B cell (primary cell): ENCODE measurements around the gene GALC. TPM values are rescaled to one million over a fixed set of nuclear protein-coding genes. Genes with fewer than 3 reads are reported as not detected.

Source experiments
- ATAC-seq: fragments of 200-7000 bp; cut with Tn5 transposase; one replicate; pipeline ENCODE4 v1.10.0; 2021; ENCODE audit warnings: low read depth, mild to moderate bottlenecking, moderate number of reproducible peaks, moderate library complexity
- CTCF ChIA-PET: fragments of 350-600 bp; sonication (Branson Sonifier 250); formaldehyde crosslinking; loops from one replicate; lab custom pipeline; 2021; ENCODE audit warnings: antibody characterized with exemption, inconsistent platforms; lab: Charles Lee
- POLR2A ChIA-PET: fragments of 350-600 bp; sonication (Branson Sonifier 250); formaldehyde crosslinking; loops from one replicate; lab custom pipeline; 2021; ENCODE audit warnings: antibody characterized with exemption; lab: Charles Lee
- DNase-seq: peaks from one replicate; pipeline ENCODE4 v3.0.0; 2013
- H2AFZ ChIP-seq: 2 replicates; pipeline ENCODE4 v1.6.1; 2012; ENCODE audit warnings: mild to moderate bottlenecking, low read depth, low read length; ENCODE audit not compliant: insufficient read depth, poor library complexity, severe bottlenecking
- H3K27ac ChIP-seq, 2 donors: 1 replicate in 1 of 2; 2 replicates in 1 of 2; pipeline ENCODE4 v1.5.1; 2012 to 2013; ENCODE audit warnings: low read length in 2 of 2, mild to moderate bottlenecking in 2 of 2, moderate library complexity in 1 of 2
- H3K27me3 ChIP-seq, 4 experiments: fragments of 200-600 bp in 1 of 4; sonication (generic) in 1 of 4; replicated peaks in 1 of 4; 1 replicate in 2 of 4; 2 replicates in 2 of 4; pipeline versions ENCODE4 v1.6.1 to v1.7.0; 2013 to 2016; ENCODE audit warnings: low read length in 3 of 4, mild to moderate bottlenecking in 2 of 4, mixed read lengths in 1 of 4, moderate library complexity in 1 of 4; ENCODE audit not compliant: insufficient read depth in 4 of 4, control insufficient read depth in 3 of 4; ENCODE audit errors: control extremely low read depth in 1 of 4
- H3K36me3 ChIP-seq, 2 experiments: replicated peaks in 1 of 2; 1 replicate in 1 of 2; 2 replicates in 1 of 2; pipeline versions ENCODE4 v1.6.1 to v1.7.1; 2013; ENCODE audit warnings: low read length in 1 of 2; ENCODE audit not compliant: insufficient read depth in 2 of 2, control insufficient read depth in 1 of 2; ENCODE audit errors: control extremely low read depth in 1 of 2, extremely low read depth in 1 of 2
- H3K4me1 ChIP-seq, 2 donors: fragments of 200-600 bp in 1 of 2; sonication (generic) in 1 of 2; 1 replicate in 1 of 2; 2 replicates in 1 of 2; pipeline versions ENCODE4 v1.5.1 to v1.6.1; 2013 to 2017; ENCODE audit warnings: low read length in 2 of 2; ENCODE audit not compliant: control insufficient read depth in 2 of 2, insufficient read depth in 2 of 2
- H3K4me2 ChIP-seq: replicated peaks from 2 replicates; pipeline ENCODE3; 2012; ENCODE audit warnings: mild to moderate bottlenecking, low read depth, low read length; ENCODE audit not compliant: poor library complexity, severe bottlenecking
- H3K4me3 ChIP-seq, 5 experiments: fragments of 200-600 bp in 1 of 5; sonication (generic) in 1 of 5; 1 replicate in 3 of 5; 2 replicates in 2 of 5; pipeline versions ENCODE4 v1.5.1 to v1.7.0; 2011 to 2016; ENCODE audit warnings: low read length in 4 of 5, mild to moderate bottlenecking in 4 of 5, low read depth in 2 of 5, control low read depth in 1 of 5, moderate library complexity in 1 of 5; ENCODE audit not compliant: insufficient read depth in 1 of 5; ENCODE audit errors: control extremely low read depth in 1 of 5, extremely low read depth in 1 of 5
- H3K79me2 ChIP-seq: fragments of 200-600 bp; sonication (generic); one replicate; pipeline ENCODE4 v1.6.0; 2016; ENCODE audit warnings: low read length; ENCODE audit not compliant: control insufficient read depth, insufficient read depth
- H3K9ac ChIP-seq: fragments of 200-600 bp; sonication (generic); 2 replicates; pipeline ENCODE4 v1.6.1; 2017; ENCODE audit warnings: mild to moderate bottlenecking, low read length, moderate library complexity
- H3K9me3 ChIP-seq, 3 donors: one replicate each; pipeline versions ENCODE4 v1.6.1 to v1.7.1; 2013; ENCODE audit warnings: low read length in 2 of 3; ENCODE audit not compliant: control insufficient read depth in 2 of 3, insufficient read depth in 1 of 3; ENCODE audit errors: control extremely low read depth in 1 of 3
- H4K20me1 ChIP-seq: 2 replicates; pipeline ENCODE4 v1.6.0; 2012; ENCODE audit warnings: mild to moderate bottlenecking, low read length; ENCODE audit not compliant: insufficient read depth, control insufficient read depth, poor library complexity, severe bottlenecking
- H3K27ac Mint-ChIP-seq: one replicate; pipeline ENCODE4 v1.8.0; 2021; ENCODE audit warnings: mixed read lengths
- H3K27me3 Mint-ChIP-seq: one replicate; pipeline ENCODE4 v1.8.0; 2021; ENCODE audit warnings: mixed read lengths
- H3K4me1 Mint-ChIP-seq: one replicate; pipeline ENCODE4 v1.8.0; 2021; ENCODE audit warnings: mixed read lengths
- H3K4me3 Mint-ChIP-seq: one replicate; pipeline ENCODE4 v1.8.0; 2021; ENCODE audit warnings: mixed read lengths
- H3K9me3 Mint-ChIP-seq: one replicate; pipeline ENCODE4 v1.8.0; 2022; ENCODE audit warnings: mixed read lengths; ENCODE audit not compliant: insufficient read depth
- EZH2 ChIP-seq: IDR thresholded peaks from 2 replicates; pipeline ENCODE4 v1.6.1; 2012; ENCODE audit warnings: borderline replicate concordance, low read depth, mild to moderate bottlenecking, moderate library complexity, low read length; ENCODE audit not compliant: insufficient read depth, poor library complexity, severe bottlenecking
- WGBS: methylation state at CpG from one replicate; pipeline ENCODE4 v1.1.5; 2013; ENCODE audit warnings: missing lambda C conversion rate; ENCODE audit not compliant: insufficient coverage; 5-methylcytosine and 5-hydroxymethylcytosine counted together
- intact Hi-C: fragments of 100-400 bp; cut with micrococcal nuclease; formaldehyde crosslinking; loops from one replicate; pipeline ENCODE4 v1.10.0; 2022
- polyA plus RNA-seq: library from polyadenylated mRNA; depleted of rRNA; stranded (reverse); fragments of >200 nt; gene quantifications from 2 replicates; pipeline ENCODE4 v1.2.3, GENCODE V29; 2012
- total RNA-seq, 2 donors: library from RNA; stranded (reverse); fragments of 120-200 nt in 1 of 2; gene quantifications; 1 replicate in 1 of 2; 2 replicates in 1 of 2; pipeline versions ENCODE4 v1.2.3 to v1.2.4, GENCODE V29; 2013 to 2022
- TF ChIP-seq, protein P1 (sequence below): fragments of 200-600 bp; IDR thresholded peaks from one replicate; pipeline ENCODE4 v1.8.0; 2022; ENCODE audit warnings: antibody characterized with exemption, mild to moderate bottlenecking

GALC gene
- total and polyA plus RNA-seq, 2 donors (not counting 1 experiment from before 2014, with no cell fraction given): 4.9 to 17.8 TPM

DNA sequence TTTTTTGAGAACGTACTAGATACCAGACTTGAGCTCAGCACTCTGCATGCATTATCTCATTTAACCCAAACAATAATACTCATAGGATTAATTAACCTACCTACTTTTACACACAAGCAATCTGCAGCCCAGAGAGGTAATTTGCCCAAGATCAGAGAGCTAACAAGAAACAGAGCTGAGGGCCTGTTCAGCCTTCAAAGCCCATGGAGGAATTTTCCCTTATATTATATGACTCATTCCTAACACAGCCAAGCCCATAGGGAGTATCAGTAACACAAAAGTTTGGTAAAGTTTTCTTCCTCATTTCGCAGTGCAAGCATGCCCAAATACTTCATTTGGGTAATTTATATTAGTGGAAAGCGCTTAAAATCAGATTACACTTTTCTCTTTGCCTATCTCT is 94.7 kb downstream of the GALC start:
- Mint-ChIP-seq H3K9me3 (no peaks in the 10 kb centered on the region), H3K4me1 (no peaks in the 10 kb centered on the region), H3K27ac (no peak overlapping the region), H3K27me3 (peaks cover 10% of the 10 kb centered on the region), H3K4me3 (no peak overlapping the region)
- Histone ChIP-seq H3K27ac (no peak overlapping the region), H2AFZ (no peak overlapping the region), H3K4me3 (no peak overlapping the region), H3K4me1 (no peaks in the 10 kb centered on the region), H3K4me2 (no peak overlapping the region), H3K79me2 (no peaks in the 10 kb centered on the region), H3K9ac (no peak overlapping the region), H3K36me3 (no peaks in the 10 kb centered on the region), H4K20me1 (no peaks in the 10 kb centered on the region), H3K27me3 (peaks cover 0 to 13% (median 5%) of the 10 kb centered on the region in 4 experiments), H3K9me3 (no peaks in the 10 kb centered on the region)
- no peak for DNase-seq
- TF ChIP-seq, protein P1, sequence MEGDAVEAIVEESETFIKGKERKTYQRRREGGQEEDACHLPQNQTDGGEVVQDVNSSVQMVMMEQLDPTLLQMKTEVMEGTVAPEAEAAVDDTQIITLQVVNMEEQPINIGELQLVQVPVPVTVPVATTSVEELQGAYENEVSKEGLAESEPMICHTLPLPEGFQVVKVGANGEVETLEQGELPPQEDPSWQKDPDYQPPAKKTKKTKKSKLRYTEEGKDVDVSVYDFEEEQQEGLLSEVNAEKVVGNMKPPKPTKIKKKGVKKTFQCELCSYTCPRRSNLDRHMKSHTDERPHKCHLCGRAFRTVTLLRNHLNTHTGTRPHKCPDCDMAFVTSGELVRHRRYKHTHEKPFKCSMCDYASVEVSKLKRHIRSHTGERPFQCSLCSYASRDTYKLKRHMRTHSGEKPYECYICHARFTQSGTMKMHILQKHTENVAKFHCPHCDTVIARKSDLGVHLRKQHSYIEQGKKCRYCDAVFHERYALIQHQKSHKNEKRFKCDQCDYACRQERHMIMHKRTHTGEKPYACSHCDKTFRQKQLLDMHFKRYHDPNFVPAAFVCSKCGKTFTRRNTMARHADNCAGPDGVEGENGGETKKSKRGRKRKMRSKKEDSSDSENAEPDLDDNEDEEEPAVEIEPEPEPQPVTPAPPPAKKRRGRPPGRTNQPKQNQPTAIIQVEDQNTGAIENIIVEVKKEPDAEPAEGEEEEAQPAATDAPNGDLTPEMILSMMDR: no peak
- TF ChIP-seq EZH2: no peak
- POLR2A ChIA-PET: no interaction called here
- ATAC-seq: no peak
- intact Hi-C loops: no loop called here
- WGBS: 69% methylated on average over 1 of the region's 3 CpGs
- CTCF ChIA-PET: interaction anchor here (1.1 to 1.4 kb wide), 3 partner anchors 9 to 23 kb away, joined by 3 to 4 read pairs (median 4); no protein-coding TSS in a partner anchor

DNA sequence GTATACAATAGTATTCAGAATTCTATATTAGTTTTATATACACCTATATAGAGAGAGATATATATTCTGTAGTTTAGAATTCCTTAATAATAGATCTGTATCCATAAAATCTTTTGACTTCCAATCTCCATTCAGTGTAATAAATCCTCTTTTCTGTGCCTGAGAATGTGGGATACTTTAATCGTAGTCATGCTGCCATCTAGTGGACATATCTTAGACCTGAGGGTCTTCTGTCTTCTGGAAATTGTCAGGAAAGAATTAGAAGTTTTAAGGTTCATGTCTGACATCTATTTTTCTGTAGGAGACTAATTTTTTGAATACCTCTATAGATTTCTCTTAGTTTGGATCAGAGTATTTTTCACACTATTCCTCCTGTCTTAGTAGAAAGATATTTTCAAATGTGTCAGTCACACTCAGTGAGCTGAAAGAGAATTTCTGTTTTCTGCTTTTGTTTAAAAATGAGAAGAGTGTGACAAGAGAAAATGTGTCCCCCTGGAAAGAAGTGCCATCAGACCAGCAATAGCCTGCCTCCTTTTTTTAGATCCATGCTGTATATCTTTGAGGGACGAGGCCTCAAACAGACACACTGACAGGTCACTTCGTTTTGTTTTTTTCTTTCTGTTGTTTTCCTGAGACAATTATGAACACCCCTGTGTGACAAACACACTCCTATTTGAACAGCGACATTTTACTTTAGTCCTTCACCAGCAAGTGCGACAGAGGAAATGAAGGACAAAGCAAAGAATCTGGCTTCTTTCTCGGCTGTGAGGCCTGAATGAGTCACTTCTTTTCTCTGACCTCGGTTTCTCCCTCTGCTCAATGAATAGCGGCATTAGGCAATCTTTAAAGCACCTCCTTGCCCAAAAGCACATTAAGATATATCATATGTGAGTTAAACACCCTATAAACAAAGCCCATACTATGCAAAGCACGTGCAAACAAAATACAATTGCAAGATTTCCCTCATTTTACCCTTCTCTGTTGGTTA is 96.3 kb downstream of the GALC start:
- no peak overlapping the region for H3K4me3 ChIP-seq
- H3K79me2 ChIP-seq: no peaks in the 10 kb centered on the region
- Mint-ChIP-seq H3K27ac (no peak overlapping the region), H3K27me3 (peaks cover 10% of the 10 kb centered on the region), H3K4me1 (no peaks in the 10 kb centered on the region), H3K4me3 (no peak overlapping the region), H3K9me3 (no peaks in the 10 kb centered on the region)
- POLR2A ChIA-PET: no interaction called here
- H3K9me3 ChIP-seq: no peaks in the 10 kb centered on the region
- no peak overlapping the region for H2AFZ ChIP-seq
- no peaks in the 10 kb centered on the region for H3K36me3 ChIP-seq
- peaks cover 0 to 9% (median 4%) of the 10 kb centered on the region in 4 experiments for H3K27me3 ChIP-seq
- TF ChIP-seq, protein P1: peak; percentile 85
- TF ChIP-seq EZH2: no peak
- intact Hi-C loops: no loop called here
- no peaks in the 10 kb centered on the region for H4K20me1 ChIP-seq
- no peak overlapping the region for H3K9ac ChIP-seq
- H3K27ac ChIP-seq: no peak overlapping the region
- no peaks in the 10 kb centered on the region for H3K4me1 ChIP-seq
- no peak overlapping the region for H3K4me2 ChIP-seq
- DNase-seq (peak; percentile 31), ATAC-seq (no peak)
- 46% methylated on average over 6 of the region's 9 CpGs for WGBS
- CTCF ChIA-PET: interaction anchor here (1.2 to 1.4 kb wide), 3 partner anchors 9 to 16 kb away, joined by 3 to 4 read pairs (median 3); no protein-coding TSS in a partner anchor
